GM19324 (cell line): Measurements from ENCODE around the gene HELT.
A peak's percentile ranks its signal among the peaks of the same experiment; 100 is the strongest.

Experiments
- ATAC-seq: cut with Tn5 transposase; IDR thresholded peaks from one replicate; pipeline ENCODE4 v1.9.1; 2021; ENCODE audit warnings: mild to moderate bottlenecking, moderate library complexity; ENCODE audit not compliant: unreplicated experiment, low FRiP score

HELT gene

DNA sequence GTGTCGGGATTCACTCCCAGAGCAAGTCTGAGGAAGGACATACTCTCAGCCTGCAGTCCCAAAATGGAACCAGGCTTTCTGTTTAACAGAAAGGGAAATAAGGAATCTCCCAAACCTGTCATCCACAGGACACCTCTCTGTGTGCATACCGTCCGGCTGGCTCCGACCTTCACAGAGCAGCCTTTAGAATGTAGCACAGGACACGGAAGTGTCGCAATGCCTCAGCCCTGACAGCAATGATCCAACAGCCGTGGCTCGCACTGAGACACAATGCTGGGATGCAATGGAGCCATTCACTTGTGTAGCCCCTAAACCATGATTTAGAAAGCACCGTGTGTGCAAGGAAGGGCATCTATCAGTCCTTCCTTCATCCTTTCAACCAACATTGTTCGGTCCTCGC is 15.5 kb upstream of the HELT start:
- no peak for ATAC-seq

DNA sequence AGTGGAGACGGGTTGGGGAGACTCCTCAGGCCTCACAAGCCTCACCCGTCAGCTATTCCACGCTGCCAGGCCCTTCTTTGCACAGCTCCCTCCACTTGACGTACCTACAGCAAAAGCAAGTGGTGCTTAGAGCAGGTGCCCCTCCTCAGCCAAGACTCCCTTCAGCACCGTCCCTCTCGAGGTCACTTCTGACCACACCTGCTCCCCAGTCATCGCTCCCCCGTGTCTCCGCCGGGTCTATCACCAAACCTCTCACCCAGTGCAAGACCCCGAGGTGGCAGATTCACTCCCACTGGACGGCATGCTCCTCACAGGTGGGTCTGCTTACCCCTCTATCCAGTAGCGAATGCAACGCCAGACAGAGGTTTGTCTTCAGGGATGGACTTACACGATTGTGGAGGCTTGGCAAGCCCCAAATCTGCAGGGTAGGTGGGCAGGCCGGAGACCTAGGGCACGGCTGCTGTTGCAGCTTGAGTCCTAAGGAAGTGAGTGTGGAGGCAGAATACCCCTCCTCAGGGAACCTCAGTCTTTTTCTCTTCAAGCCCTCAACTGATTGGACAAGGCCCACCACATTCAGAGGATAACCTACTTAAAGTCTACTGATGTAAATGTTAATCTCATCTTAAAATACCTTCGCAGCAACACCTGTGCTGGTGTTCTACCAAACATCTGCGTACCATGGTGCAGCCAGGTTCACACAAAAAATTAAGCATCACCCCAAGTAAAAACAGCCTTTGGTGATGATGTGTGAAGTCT is 14.5 kb upstream of the HELT start:
- no peak for ATAC-seq

DNA sequence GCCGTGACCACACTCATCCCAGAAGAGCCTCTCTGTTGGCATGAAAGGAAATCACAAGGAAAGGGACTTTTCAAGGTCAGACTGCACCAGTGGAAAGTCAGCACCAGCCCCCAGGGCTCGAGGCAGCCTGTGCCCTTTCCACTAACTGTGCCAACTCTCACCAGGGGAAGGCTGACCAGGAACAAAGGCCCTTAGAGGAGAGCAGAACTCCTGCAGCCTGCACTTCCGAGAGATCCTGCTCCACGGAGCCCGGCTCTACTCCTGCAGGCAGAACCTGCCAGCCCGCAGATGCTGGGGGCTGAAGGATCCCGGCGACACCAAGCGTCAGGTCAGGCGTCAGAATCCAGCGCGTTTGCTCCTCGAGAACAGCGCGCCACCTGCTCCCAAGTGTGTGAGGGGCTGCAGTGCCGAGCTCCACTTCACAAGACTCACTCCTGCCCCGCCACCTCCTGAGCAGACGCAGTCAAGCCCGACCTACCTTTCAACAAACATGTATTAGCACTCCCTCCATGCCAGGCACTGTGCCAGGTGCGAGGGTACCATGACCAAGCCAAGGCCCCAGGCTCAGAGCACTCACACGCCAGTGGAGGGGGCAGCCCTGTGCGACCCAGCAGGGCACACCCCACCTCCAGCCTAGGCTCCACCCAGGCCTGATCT is 13.6 kb upstream of the HELT start:
- ATAC-seq, result peak; percentile 41

DNA sequence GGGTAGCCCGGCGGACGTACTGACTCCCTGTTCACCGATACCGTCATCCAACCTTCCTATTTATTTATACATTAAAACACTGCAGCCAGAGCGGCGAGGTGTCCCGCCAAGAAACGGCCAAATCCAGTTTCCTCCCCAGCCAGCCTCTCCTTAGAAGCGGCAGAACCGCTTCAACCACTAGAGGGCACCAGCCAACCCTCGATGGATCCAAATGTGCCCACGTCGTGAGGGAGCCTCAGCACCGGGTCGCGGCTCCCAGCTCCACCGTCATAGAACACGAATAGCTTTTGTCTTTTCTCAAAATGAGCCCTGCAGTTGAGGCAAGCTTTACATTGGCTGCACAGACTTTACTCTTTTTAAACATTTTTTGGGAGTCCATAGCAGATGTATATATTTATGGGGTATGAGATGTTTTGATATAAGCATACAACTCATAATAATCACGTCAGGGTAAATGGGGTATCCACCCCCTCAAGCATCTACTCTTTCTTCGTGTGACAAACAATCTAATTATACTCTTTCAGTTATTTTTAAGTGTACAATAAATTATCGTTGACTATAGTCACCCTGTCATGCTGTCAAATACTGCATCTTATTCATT is 13.0 kb upstream of the HELT start:
- ATAC-seq, result peak; percentile 67

DNA sequence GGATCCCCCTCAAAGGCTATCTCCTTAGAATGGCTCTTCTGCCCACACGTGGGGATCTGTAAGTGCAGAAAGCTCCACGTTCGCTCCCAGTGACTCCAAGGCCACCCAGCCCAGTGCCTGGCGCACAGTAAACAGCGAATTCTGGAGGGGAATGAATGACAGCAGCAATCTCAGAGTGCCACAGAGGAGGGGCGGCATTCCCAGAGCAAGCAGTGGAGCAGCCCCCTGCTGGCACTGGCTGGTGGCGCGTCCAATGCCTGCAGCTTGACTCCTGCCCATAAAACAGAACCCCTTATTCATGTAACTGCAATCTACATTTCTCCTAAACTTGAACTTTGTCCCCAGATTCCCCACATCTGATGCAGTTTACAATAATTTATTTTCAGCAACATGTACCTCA is 6.9 kb upstream of the HELT start:
- ATAC-seq, result no peak

DNA sequence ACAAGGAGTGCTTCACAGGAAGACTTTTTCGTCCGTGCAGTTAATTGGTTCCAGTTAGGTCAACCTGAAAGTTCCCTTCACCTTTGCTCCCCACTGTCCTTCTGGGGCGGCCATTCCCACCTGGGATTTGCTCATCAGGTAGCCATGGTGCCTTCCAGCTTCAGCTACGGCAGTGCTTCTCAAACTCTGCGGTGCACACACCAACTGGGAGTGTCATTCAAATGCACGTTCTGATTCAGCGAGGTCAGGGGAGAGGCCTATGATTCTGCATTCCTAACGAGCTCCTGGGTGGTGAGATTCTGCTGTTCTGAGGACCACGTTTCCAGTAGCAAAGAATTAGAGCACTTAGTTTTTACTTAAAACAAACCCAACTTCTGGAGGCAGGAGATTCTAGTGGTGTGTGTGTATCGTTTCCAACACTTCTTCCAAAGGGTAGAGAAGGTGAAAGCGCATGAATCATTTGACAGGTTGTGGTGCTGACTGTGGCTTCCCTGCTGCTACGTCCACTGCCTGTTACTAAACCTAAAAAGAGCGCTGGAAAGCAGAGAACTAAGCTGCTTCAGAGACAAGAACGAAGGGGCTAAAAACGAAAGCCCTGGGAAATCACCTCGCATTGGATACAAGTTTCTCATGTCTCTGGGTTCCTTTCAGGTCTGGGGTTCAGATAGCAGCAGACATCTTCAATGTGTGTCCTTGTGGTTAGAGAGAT is 4.7 kb upstream of the HELT start:
- ATAC-seq, result no peak

DNA sequence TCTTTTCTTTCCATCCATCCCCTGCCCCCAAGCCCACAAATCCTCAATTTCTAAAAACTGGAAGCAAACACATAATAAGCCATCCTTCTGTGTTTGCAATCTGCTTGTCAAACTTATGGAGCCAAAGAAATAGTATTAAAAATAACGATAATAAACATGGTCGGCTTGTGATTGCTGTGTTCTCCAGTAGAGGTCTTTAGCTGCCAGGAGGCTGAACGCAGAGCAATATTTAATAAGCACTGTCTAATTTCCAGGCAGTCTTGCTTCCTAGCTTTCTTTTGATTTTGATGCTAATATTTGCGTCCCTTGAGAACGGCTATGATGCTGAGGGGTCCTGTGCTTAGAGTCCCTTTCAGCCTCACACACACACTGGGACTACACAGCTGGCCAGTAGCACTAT is 3.2 kb upstream of the HELT start:
- no peak for ATAC-seq

DNA sequence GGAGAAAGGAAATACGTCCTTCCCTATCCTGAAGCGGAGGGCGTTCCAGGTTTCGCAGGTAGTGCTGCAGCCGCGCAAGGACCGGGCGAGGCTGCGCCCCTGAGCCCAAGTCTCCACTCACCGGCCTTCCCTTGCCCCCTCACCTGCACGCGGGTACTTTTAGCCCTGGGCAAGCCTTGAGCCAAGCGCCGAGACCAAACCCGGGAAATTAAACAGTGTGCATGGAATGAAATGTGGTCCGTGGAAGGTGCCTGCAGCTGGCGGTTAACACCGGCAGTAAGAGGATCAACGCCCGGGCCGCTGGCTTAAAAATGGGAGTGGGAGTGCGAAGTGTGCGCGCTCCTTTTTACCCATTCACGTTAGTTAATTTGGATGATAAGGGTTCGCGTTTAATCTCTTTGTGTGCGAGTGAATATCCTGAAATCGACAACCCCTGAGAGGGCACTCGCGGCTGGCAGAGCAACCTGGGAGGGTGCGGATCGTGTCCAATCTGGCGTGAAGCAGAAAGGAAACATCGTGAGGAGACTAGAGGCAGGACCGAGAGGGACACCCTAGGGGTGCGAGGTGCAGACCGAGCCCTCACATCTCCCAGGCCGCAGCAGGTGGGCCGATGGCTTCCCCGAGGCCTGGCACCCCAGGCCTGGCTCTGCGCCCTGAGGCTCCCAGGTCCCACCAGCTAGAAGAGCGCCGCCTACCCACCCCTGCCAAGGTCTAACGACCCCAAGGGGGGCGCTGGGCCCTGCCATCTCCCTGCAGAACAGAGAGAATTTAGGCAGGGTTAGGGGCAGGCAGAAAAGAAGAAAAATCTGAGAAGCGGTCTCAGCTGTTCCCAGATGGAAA is 2.0 kb upstream of the HELT start:
- ATAC-seq, result no peak

DNA sequence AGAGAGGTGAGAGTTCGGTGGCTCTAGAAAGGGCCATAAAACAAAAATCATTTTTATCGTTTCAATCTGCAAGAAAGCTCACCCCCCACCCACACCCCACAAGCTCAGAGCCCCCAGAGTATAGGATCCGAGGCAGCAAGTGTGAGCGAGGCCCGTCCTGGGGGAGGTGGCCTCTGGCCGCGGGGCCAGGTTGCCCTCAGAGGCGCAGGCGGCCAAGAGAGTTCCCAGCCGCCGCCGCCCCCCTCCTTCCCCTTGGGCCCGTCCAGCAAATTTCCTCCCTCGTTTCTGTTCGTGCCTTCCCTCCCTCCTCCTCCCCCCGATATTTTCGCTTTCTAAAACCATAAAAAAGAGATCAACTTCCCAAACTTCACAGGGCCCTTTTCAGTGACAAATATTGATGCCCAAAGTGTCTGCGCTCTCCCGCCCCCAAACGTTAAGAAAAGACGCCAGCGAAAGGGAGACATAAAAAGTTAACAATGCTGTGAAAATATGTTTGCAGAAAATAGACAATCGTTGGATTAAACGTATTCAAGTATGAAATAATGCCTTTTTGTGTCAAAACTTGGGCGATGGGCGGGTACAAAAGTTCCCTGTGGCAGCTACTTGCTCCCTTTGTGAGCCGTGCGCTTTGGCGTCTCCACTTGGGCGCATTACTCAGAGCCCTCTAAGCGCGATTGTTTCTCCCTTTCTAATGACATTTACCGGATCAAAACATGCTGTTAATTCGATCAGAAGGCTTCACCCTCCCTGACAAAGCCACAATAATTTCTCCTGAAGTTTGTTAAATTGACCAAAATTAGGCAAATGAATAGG is 1.1 kb upstream of the HELT start:
- ATAC-seq, result no peak

DNA sequence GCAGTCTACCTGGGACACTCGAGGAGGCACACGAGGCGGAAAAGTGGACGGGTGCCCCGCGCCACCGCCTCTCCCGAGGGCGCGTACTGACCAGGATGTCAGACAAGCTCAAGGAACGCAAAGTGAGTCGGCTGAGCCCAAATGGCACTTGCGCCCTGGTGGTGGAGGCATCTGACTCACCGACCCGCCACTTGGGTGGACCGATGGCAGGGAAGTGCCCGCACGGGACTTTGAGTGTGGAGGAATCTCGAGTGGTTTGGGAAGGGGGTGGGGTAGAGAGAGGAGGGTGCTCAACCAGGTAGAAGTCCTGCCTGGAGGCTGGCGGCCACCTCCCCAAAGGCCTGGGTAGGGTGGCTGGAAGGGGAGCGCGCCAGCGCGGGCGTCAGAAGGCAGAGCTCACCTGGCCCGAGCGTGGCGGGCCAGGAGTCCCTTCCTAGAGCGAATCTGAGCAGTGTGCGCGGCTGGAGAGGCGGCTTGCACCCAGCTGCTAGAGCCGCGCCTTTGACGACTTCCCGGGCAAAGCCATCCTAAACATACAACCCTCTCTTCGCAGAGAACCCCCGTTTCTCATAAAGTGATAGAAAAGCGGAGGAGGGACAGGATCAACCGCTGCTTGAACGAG is 655 bp downstream of the HELT start:
- ATAC-seq, result no peak

DNA sequence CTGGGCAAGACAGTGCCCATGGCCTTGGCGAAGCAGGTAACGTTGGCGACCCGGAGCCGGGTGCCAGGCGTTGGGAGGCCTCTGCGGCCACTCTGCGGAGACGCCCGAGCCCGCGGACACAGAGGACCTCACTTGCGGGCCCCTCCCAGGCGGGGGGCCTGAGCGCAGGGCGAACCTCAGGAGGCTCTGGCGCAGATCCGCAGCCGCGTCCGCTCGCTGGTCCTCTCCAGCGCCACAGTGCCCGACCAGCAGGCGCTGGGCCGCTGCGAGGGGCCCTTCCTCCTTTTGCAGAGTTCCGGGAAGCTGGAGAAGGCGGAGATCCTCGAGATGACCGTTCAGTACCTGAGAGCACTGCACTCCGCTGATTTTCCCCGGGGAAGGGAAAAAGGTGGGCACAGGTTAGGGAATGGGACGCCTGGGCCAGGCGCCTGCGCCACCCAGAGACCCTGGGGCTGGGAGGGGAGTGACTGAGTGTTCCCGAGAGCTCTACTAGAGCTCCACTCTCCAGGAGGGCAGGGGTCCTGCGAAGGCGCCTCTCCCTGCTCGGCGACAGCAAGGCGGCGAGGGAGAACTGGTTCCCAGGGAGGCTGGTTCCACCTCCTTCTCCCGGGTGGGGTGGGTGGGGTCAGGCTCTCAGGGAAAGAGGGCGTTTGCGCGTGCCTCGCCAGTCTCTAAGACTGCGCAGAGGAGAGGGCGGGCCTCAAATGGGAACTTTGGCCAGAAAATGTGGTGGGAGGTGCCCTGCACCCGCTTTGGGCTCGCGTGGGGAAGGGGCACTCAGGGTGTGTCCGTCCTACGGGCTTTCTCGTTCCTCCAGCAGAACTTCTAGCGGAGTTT is 1.4 kb downstream of the HELT start:
- ATAC-seq, result no peak

DNA sequence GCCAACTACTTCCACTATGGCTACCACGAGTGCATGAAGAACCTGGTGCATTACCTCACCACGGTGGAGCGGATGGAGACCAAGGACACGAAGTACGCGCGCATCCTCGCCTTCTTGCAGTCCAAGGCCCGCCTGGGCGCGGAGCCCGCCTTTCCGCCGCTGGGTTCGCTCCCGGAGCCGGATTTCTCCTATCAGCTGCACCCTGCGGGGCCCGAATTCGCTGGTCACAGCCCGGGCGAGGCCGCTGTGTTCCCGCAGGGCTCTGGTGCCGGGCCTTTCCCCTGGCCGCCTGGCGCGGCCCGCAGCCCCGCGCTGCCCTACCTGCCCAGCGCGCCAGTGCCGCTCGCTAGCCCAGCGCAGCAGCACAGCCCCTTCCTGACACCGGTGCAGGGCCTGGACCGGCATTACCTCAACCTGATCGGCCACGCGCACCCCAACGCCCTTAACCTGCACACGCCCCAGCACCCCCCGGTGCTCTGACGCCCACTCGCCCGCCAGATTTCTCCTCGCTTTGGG is 2.1 kb downstream of the HELT start:
- ATAC-seq, result no peak

DNA sequence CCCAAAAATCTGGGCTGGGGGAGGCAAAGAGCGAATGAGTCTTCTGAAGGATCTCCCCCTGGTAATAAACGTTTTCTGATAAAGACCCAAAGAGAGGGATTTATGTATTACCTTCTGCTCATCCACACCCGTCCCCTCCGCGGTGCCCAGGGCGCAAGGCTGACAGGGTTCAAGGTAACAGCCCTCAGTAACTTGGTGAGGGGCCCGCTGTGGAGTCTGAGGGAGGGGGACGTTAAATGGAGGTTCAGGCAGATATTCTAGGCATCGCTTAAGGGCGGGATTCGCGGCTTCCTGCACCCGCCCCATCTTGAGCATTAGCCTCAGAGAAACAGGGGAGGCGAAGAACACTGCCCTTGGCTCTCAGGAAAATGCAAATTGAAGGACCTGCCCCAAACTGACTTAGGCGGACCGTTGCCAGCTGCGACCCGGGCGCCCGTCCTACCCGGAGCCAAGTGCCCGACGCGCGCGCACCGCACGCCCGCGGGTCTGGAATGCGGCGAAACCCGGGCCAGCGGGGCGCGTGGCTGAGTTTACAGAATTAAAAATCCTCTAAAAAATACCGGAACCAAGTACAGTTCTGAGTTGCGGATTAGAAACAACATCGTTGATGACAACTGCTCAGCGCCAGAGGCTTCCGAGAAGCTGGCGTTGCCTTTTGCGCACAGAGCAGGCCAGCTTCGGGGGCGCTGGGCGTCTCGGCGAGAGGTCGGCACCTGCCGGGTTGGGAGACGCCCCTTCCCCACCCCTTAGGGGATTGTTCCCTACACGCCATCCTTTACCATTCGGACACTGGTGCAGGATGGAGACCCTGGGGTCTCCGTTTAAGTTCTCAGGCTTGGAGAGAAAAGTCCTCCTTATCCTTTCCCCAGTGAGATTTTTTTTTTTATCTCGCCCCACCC is 2.8 kb downstream of the HELT start:
- ATAC-seq, result no peak

DNA sequence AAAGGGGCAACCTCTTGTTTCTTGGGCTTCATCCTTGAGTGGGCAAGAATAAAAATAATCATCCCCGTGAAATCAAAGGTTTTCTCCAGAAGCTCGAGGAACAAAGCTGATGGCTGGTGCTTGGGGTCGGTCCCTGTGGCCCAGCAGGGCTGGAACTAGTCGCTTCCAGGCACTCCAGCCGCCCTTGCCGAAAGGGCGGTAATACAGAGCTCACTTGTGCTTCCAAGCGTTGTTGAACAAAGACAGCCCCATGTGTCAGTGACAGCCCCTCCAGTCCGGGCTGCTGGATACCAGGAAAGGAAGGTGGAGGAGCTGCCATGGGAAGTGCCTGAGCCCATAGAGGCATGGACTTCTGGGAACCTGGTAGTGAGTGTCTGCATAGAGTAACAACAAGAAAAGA is 5.2 kb downstream of the HELT start:
- no peak for ATAC-seq

DNA sequence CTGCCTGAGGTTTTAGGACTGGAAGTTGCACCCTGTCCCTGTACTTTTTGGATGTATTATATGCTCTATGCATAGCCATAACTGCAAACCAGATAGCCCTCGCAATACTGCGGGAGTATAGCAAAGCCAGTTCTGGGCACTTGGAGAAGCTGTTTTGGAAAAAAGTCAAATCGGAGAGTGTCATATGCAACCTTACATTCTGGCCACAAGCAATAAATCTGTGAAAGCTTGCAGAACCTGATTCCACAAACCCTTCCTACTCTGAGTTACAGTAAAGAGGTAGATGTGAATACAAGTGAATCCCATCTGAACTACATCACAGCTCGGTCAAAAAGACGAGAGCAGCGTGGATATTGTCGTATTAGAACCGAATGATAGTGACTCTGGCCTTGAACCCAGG is 10.3 kb downstream of the HELT start:
- ATAC-seq, result no peak

DNA sequence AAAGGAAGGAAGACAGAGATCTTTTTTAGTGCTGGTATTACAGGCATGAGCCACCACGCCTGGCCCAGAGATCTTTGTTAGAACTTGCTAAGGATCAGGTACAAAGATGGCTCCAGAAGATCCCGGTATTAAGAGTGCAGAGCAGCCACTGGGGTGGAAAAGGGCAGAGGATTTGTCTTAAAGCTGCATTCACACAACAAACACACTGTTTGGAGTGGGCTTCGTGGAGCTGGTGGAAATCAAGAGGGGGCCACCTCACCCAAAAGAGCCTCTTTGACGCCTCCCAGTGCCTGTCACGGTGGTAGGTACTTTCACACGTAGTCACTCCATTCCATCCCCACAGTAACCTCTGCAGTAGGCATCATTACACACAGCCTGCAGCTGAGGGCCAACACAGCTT is 13.3 kb downstream of the HELT start:
- ATAC-seq, result no peak

DNA sequence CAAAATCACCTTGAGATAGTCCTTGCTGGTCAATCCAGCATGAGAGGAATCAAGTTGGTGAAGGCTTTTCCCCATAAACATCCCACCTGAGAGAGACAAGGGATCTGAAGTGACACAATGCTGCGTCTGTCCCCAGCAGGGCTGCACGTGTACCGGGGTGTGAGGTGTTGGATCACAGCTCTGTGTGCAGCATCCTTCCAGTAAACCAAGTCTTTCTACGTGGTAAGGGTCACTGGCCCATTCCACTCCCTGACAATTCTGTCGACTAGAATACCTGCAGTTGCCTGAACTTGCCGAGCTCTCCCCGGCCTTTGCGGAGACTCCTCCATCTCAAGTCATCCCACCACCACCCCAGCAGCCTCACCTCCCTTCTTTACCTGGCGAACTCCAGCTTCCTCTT is 14.8 kb downstream of the HELT start:
- no peak for ATAC-seq
